HepG2 (cell line): Measurements from ENCODE around the gene MSL2. TPM values are rescaled to one million over a fixed set of nuclear protein-coding genes. Genes with fewer than 3 reads are reported as not detected.

Experiments used
- ATRX ChIP-seq: sonication (generic); formaldehyde crosslinking; IDR thresholded peaks from 2 replicates; pipeline ENCODE4 v1.4.0; 2020; ENCODE audit warnings: missing genetic modification reagents, borderline replicate concordance
- CREBL2 ChIP-seq: sonication (generic); formaldehyde crosslinking; IDR thresholded peaks from 2 replicates; pipeline ENCODE4 v1.8.1; 2023; ENCODE audit warnings: missing genetic modification reagents, mild to moderate bottlenecking, borderline replicate concordance
- FOXM1 ChIP-seq: sonication (generic); formaldehyde crosslinking; IDR thresholded peaks from 2 replicates; pipeline ENCODE4 v1.5.0; 2020; ENCODE audit warnings: missing genetic modification reagents
- GTF3A ChIP-seq: sonication (generic); formaldehyde crosslinking; conservative IDR thresholded peaks from 2 replicates; pipeline ENCODE4 v1.4.0; 2020; ENCODE audit warnings: mild to moderate bottlenecking, missing genetic modification reagents
- HNRNPH1 ChIP-seq: fragments of 200-400 bp; formaldehyde crosslinking; optimal IDR thresholded peaks from 2 replicates; pipeline ENCODE3; 2017; ENCODE audit warnings: mild to moderate bottlenecking, low read depth, low read length
- MXD1 ChIP-seq: sonication (generic); formaldehyde crosslinking; IDR thresholded peaks from 2 replicates; pipeline ENCODE4 v1.4.0; 2020; ENCODE audit warnings: mild to moderate bottlenecking, missing genetic modification reagents
- RBFOX2 ChIP-seq: fragments of 200-400 bp; formaldehyde crosslinking; IDR thresholded peaks from 2 replicates; pipeline ENCODE4 v1.6.1; 2017; ENCODE audit warnings: low read depth, mild to moderate bottlenecking, low read length
- RFXANK ChIP-seq: IDR thresholded peaks from 2 replicates; pipeline ENCODE4 v1.6.1; 2016
- SMARCC2 ChIP-seq: fragments of 450-650 bp; IDR thresholded peaks from 2 replicates; pipeline ENCODE4 v1.6.1; 2017; ENCODE audit warnings: antibody characterized with exemption, mild to moderate bottlenecking
- SOX5 ChIP-seq: IDR thresholded peaks from 2 replicates; pipeline ENCODE4 v1.6.1; 2016; ENCODE audit warnings: borderline replicate concordance
- XBP1 ChIP-seq: sonication (generic); formaldehyde crosslinking; IDR thresholded peaks from 2 replicates; pipeline ENCODE4 v1.5.0; 2020; ENCODE audit warnings: missing genetic modification reagents
- ZNF350 ChIP-seq: sonication (generic); formaldehyde crosslinking; IDR thresholded peaks from 2 replicates; pipeline ENCODE4 v1.4.0; 2020; ENCODE audit warnings: mild to moderate bottlenecking, low read depth, missing genetic modification reagents, borderline replicate concordance
- ZNF646 ChIP-seq: sonication (generic); formaldehyde crosslinking; IDR thresholded peaks from 2 replicates; pipeline ENCODE4 v1.9.0; 2021; ENCODE audit warnings: mild to moderate bottlenecking, missing genetic modification reagents
- ZNF83 ChIP-seq: sonication (generic); formaldehyde crosslinking; IDR thresholded peaks from 2 replicates; pipeline ENCODE4 v1.4.0; 2020; ENCODE audit warnings: missing genetic modification reagents, mild to moderate bottlenecking, borderline replicate concordance
- polyA plus RNA-seq, 8 experiments: library from polyadenylated mRNA; depleted of rRNA in 3 of 8; stranded (reverse) in 7 of 8; unstranded in 1 of 8; fragments of >200 nt; fragmentation: Illumina TruSeq in 4 of 8; extraction: Trizol in 4 of 8; gene quantifications; 2 replicates each; pipeline versions ENCODE4 v1.2.1 to v1.2.3, GENCODE V29; 2011 to 2016; ENCODE audit warnings: low read depth in 4 of 8, missing spikeins in 1 of 8, mixed read lengths in 1 of 8; ENCODE audit not compliant: insufficient read depth in 1 of 8
- total RNA-seq, 5 experiments: library from RNA; depleted of rRNA; stranded (reverse); fragments of >200 nt; fragmentation: Illumina TruSeq; extraction: Trizol; gene quantifications; 2 replicates each; pipeline ENCODE4 v1.2.3, GENCODE V29; 2016; ENCODE audit warnings: low read depth in 1 of 5

Gene MSL2
- total and polyA plus RNA-seq, 2 of the 13 experiments (the other 11 are each of a cell fraction or from before 2014, with no cell fraction given): 6.9 to 11.7 TPM

GRCh38 chr3:136196401-136197158 lies 445 bp upstream of the MSL2 start (continued):
- TF ChIP-seq ZNF646 (CRISPR knock-in tag) (peak; percentile 18; the same call in 1 of the 2 replicates), MXD1 (CRISPR knock-in tag) (peak; percentile 97), HNRNPH1 (no peak), FOXM1 (CRISPR knock-in tag) (peak; percentile 84), ZNF83 (peak; percentile 96; the same call in 1 of the 2 replicates), RFXANK (CRISPR knock-in tag) (peak; percentile 28; the same call in 1 of the 2 replicates), SOX5 (CRISPR knock-in tag) (peak; percentile 59), GTF3A (CRISPR knock-in tag) (0 out of 2 replicates have a peak, but pooled peaks have one; percentile 8), XBP1 (CRISPR knock-in tag) (peak; percentile 88), ATRX (CRISPR knock-in tag) (no peak), SMARCC2 (no peak), RBFOX2 (peak; percentile 97), ZNF350 (CRISPR knock-in tag) (peak; percentile 100), CREBL2 (CRISPR knock-in tag) (peak; percentile 96)
